ENCODE results near the gene ENAH. TPM values are rescaled to one million over a fixed set of nuclear protein-coding genes. Genes with fewer than 3 reads are reported as not detected.

Gene ENAH
- total and polyA plus RNA-seq, 2 experiments from 2014 or later, result 109 to 184 TPM

- no peaks in the 10 kb centered on the region for H4K20me1 ChIP-seq (replicated peaks; ENCODE audit: insufficient read depth)
- H3F3A ChIP-seq (replicated peaks; ENCODE audit: low read depth), result peaks cover 8% of the 10 kb centered on the region; the same call in 1 of the 2 replicates
- 0 out of 2 replicates have a peak, but pooled peaks cover 4% of the 10 kb centered on the region for H3K9me2 ChIP-seq (ENCODE audit: insufficient read depth)
- Mint-ChIP-seq H3K27ac (no peak overlapping the region), H3K27me3 (ENCODE audit: insufficient read depth, low read depth, poor library complexity) (peaks cover 20% of the 10 kb centered on the region), H3K36me3 (ENCODE audit: low read depth) (no peaks in the 10 kb centered on the region), H3K9me3 (peaks cover 4% of the 10 kb centered on the region; the same call in 2 of the 3 replicates), H3K4me3 (no peak overlapping the region), H3K4me1 (peaks cover 52% of the 10 kb centered on the region)
- H3K4me2 ChIP-seq, result no peak overlapping the region
- ATAC-seq (no peak), DNase-seq (ENCODE audit: low spot score) (no peak)
- no peaks in the 10 kb centered on the region for H3K36me3 ChIP-seq (ENCODE audit: insufficient read depth)
- H3K79me2 ChIP-seq (replicated peaks; ENCODE audit: insufficient read depth), result no peaks in the 10 kb centered on the region
- peaks cover 34% of the 10 kb centered on the region for H3K4me1 ChIP-seq (ENCODE audit: insufficient read depth)
- no peaks in the 10 kb centered on the region for H3K27me3 ChIP-seq (ENCODE audit: insufficient read depth)
- H3K4me3 ChIP-seq, result no peak overlapping the region
- no peak overlapping the region for H2AFZ ChIP-seq
- TF ChIP-seq ZNF331 (CRISPR knock-in tag; IDR thresholded peaks at IDR 0.05; ENCODE audit: low read depth) (no peak), POLR2AphosphoS5 (IDR thresholded peaks at IDR 0.05; ENCODE audit: low read depth) (no peak), ETS1 (IDR thresholded peaks at IDR 0.05) (no peak), EZH2 (IDR thresholded peaks at IDR 0.05; ENCODE audit: low read depth, unreplicated experiment) (no peak), EZH2phosphoT487 (IDR thresholded peaks at IDR 0.05; ENCODE audit: unreplicated experiment) (no peak), CREB1 (CRISPR knock-in tag; IDR thresholded peaks at IDR 0.05; ENCODE audit: low read depth) (no peak), STAT1 (IDR thresholded peaks at IDR 0.05; ENCODE audit: unreplicated experiment) (no peak), NANOG (IDR thresholded peaks at IDR 0.05; ENCODE audit: borderline replicate concordance) (no peak), ZNF114 (CRISPR knock-in tag; IDR thresholded peaks at IDR 0.05) (no peak), JUNB (IDR thresholded peaks at IDR 0.05; ENCODE audit: unreplicated experiment) (no peak), REST (IDR thresholded peaks at IDR 0.05; ENCODE audit: unreplicated experiment) (no peak)
- TF ChIP-seq, protein P1, sequence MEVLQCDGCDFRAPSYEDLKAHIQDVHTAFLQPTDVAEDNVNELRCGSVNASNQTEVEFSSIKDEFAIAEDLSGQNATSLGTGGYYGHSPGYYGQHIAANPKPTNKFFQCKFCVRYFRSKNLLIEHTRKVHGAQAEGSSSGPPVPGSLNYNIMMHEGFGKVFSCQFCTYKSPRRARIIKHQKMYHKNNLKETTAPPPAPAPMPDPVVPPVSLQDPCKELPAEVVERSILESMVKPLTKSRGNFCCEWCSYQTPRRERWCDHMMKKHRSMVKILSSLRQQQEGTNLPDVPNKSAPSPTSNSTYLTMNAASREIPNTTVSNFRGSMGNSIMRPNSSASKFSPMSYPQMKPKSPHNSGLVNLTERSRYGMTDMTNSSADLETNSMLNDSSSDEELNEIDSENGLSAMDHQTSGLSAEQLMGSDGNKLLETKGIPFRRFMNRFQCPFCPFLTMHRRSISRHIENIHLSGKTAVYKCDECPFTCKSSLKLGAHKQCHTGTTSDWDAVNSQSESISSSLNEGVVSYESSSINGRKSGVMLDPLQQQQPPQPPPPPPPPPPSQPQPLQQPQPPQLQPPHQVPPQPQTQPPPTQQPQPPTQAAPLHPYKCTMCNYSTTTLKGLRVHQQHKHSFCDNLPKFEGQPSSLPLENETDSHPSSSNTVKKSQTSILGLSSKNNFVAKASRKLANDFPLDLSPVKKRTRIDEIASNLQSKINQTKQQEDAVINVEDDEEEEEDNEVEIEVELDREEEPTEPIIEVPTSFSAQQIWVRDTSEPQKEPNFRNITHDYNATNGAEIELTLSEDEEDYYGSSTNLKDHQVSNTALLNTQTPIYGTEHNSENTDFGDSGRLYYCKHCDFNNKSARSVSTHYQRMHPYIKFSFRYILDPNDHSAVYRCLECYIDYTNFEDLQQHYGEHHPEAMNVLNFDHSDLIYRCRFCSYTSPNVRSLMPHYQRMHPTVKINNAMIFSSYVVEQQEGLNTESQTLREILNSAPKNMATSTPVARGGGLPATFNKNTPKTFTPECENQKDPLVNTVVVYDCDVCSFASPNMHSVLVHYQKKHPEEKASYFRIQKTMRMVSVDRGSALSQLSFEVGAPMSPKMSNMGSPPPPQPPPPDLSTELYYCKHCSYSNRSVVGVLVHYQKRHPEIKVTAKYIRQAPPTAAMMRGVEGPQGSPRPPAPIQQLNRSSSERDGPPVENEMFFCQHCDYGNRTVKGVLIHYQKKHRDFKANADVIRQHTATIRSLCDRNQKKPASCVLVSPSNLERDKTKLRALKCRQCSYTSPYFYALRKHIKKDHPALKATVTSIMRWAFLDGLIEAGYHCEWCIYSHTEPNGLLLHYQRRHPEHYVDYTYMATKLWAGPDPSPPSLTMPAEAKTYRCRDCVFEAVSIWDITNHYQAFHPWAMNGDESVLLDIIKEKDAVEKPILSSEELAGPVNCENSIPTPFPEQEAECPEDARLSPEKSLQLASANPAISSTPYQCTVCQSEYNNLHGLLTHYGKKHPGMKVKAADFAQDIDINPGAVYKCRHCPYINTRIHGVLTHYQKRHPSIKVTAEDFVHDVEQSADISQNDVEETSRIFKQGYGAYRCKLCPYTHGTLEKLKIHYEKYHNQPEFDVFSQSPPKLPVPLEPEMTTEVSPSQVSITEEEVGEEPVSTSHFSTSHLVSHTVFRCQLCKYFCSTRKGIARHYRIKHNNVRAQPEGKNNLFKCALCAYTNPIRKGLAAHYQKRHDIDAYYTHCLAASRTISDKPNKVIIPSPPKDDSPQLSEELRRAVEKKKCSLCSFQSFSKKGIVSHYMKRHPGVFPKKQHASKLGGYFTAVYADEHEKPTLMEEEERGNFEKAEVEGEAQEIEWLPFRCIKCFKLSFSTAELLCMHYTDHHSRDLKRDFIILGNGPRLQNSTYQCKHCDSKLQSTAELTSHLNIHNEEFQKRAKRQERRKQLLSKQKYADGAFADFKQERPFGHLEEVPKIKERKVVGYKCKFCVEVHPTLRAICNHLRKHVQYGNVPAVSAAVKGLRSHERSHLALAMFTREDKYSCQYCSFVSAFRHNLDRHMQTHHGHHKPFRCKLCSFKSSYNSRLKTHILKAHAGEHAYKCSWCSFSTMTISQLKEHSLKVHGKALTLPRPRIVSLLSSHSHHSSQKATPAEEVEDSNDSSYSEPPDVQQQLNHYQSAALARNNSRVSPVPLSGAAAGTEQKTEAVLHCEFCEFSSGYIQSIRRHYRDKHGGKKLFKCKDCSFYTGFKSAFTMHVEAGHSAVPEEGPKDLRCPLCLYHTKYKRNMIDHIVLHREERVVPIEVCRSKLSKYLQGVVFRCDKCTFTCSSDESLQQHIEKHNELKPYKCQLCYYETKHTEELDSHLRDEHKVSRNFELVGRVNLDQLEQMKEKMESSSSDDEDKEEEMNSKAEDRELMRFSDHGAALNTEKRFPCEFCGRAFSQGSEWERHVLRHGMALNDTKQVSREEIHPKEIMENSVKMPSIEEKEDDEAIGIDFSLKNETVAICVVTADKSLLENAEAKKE (CRISPR knock-in tag; IDR thresholded peaks at IDR 0.05), result no peak
- TF ChIP-seq, protein P2, sequence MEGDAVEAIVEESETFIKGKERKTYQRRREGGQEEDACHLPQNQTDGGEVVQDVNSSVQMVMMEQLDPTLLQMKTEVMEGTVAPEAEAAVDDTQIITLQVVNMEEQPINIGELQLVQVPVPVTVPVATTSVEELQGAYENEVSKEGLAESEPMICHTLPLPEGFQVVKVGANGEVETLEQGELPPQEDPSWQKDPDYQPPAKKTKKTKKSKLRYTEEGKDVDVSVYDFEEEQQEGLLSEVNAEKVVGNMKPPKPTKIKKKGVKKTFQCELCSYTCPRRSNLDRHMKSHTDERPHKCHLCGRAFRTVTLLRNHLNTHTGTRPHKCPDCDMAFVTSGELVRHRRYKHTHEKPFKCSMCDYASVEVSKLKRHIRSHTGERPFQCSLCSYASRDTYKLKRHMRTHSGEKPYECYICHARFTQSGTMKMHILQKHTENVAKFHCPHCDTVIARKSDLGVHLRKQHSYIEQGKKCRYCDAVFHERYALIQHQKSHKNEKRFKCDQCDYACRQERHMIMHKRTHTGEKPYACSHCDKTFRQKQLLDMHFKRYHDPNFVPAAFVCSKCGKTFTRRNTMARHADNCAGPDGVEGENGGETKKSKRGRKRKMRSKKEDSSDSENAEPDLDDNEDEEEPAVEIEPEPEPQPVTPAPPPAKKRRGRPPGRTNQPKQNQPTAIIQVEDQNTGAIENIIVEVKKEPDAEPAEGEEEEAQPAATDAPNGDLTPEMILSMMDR (conservative IDR thresholded peaks at IDR 0.05; ENCODE audit: low read depth in 2 of 2), result no peak
- H3K27ac ChIP-seq (ENCODE audit: low read depth), result no peak overlapping the region
These were observed 191.1 kb downstream of the ENAH start for GRCh38 chr1:225461533-225462428.
